ENCODE results near the gene ZNF774. TPM values are rescaled to one million over a fixed set of nuclear protein-coding genes. Genes with fewer than 3 reads are reported as not detected.

The ZNF774 gene
- total RNA-seq, 8 experiments from 2014 or later: 1.8 to 7.1 (median 3.5) TPM

Other genes with a start within 250 kb of the ZNF774 start
- 100 to 1,000 TPM in 3 of 8 experiments, 10 to 100 TPM in 5; 55.9 to 289 (median 77.4) TPM for gene IDH2, start 249.8 kb upstream of the ZNF774 start, total RNA-seq
- gene SEMA4B, start 151.0 kb upstream of the ZNF774 start, total RNA-seq: 10 to 100 TPM in 6 of 8 experiments, 1 to 10 TPM in 2; 9.7 to 18.3 (median 13.4) TPM
- 10 to 100 TPM; 12.6 to 61.8 (median 38.8) TPM for gene CIB1, start 118.3 kb upstream of the ZNF774 start, total RNA-seq
- gene GDPGP1, start 118.1 kb upstream of the ZNF774 start, total RNA-seq: 1 to 10 TPM; 2.2 to 7.2 (median 6.3) TPM
- gene TTLL13, start 102.7 kb upstream of the ZNF774 start, total RNA-seq: 1 to 10 TPM in 1 of 8 experiments, under 1 TPM in 6, not detected in 1; 0.16 to 1.5 (median 0.50) TPM
- 100 to 1,000 TPM in 5 of 8 experiments, 10 to 100 TPM in 3; 53.7 to 168 (median 144) TPM for gene NGRN, start 86.6 kb upstream of the ZNF774 start, total RNA-seq
- gene IQGAP1, start 36.0 kb downstream of the ZNF774 start, total RNA-seq: 100 to 1,000 TPM in 1 of 8 experiments, 10 to 100 TPM in 7; 15.6 to 109 (median 44.6) TPM
- gene CRTC3, start 177.6 kb downstream of the ZNF774 start, total RNA-seq: 10 to 100 TPM in 6 of 8 experiments, 1 to 10 TPM in 2; 8.1 to 33.1 (median 11.8) TPM

All from motor neuron (in vitro differentiated cells).